ENCODE measurements around the gene AHCTF1.

- TF ChIP-seq CREB1 (IDR thresholded peaks at IDR 0.05) = no peak
- no peak for TF ChIP-seq CREB1 (CRISPR knock-in tag; IDR thresholded peaks at IDR 0.05)
- TF ChIP-seq POLR2A (conservative IDR thresholded peaks at IDR 0.05) = peak; percentile 30; the same call in 1 of the 2 replicates
- TF ChIP-seq NRF1 (conservative IDR thresholded peaks at IDR 0.05 in 1 of 2, IDR thresholded peaks at IDR 0.05 in 1 of 2) = no peak
- no peak for TF ChIP-seq MXI1 (IDR thresholded peaks at IDR 0.05; ENCODE audit: low read depth, low read length)
- TF ChIP-seq CTCF (IDR thresholded peaks at IDR 0.05 in 2 of 3, conservative IDR thresholded peaks at IDR 0.05 in 1 of 3; ENCODE audit: insufficient read depth in 2 of 3, low read depth in 1 of 3, low read length in 3 of 3) = no peak
- no peak for TF ChIP-seq HOMEZ (CRISPR knock-in tag; IDR thresholded peaks at IDR 0.05)
These were observed 94.2 kb downstream of the AHCTF1 start for GRCh38 chr1:246837418-246838117.

All from K562 (cell line).